Measurements from ENCODE around the gene CST9.

The CST9 gene

GRCh38 chr20:23585808-23586734, 19.6 kb downstream of the CST9 start:
- DNase-seq: no peak

- DNase-seq: no peak
Observed at GRCh38 chr20:23585449-23585807, 20.3 kb downstream of the CST9 start.

GRCh38 chr20:23584434-23585199, 21.1 kb downstream of the CST9 start:
- no peak for DNase-seq

- DNase-seq: no peak
Observed at GRCh38 chr20:23583526-23583925, 22.2 kb downstream of the CST9 start.

GRCh38 chr20:23582293-23582692, 23.4 kb downstream of the CST9 start:
- peak; percentile 7 for DNase-seq

GRCh38 chr20:23581833-23582232, 23.9 kb downstream of the CST9 start:
- peak; percentile 54 for DNase-seq

GRCh38 chr20:23574977-23575376, 30.7 kb downstream of the CST9 start:
- DNase-seq: no peak

- no peak for DNase-seq
Observed at GRCh38 chr20:23570178-23570760, 35.4 kb downstream of the CST9 start.

- no peak for DNase-seq
Observed at GRCh38 chr20:23569570-23569969, 36.1 kb downstream of the CST9 start.

- no peak for DNase-seq
Observed at GRCh38 chr20:23568971-23569330, 36.8 kb downstream of the CST9 start.

GRCh38 chr20:23568320-23568970, 37.3 kb downstream of the CST9 start, which contains the start of gene CST9L:
Gene CST9L (minus strand): TSS chr20:23568484. CDS start chr20:23568450, 34 bp downstream.
- no peak for DNase-seq

GRCh38 chr20:23566199-23566932, 39.4 kb downstream of the CST9 start:
- DNase-seq: no peak

- DNase-seq: no peak
Observed at GRCh38 chr20:23565503-23566045, 40.1 kb downstream of the CST9 start.

GRCh38 chr20:23564927-23565326, 40.8 kb downstream of the CST9 start:
- no peak for DNase-seq

- no peak for DNase-seq
Observed at GRCh38 chr20:23562721-23563342, 42.9 kb downstream of the CST9 start.

GRCh38 chr20:23554401-23554800, 51.3 kb downstream of the CST9 start:
- no peak for DNase-seq
